ENCODE results near the gene PLCZ1. TPM values are rescaled to one million over a fixed set of nuclear protein-coding genes. Genes with fewer than 3 reads are reported as not detected.

PLCZ1 gene
- total and polyA plus RNA-seq, 9 donors: not detected

GRCh38 chr12:18684430-18684829, 53.4 kb downstream of the PLCZ1 start:
- H3K4me1 ChIP-seq (ENCODE audit: insufficient read depth): no peaks in the 10 kb centered on the region

GRCh38 chr12:18683327-18684013, 54.3 kb downstream of the PLCZ1 start:
- no peak overlapping the region for H3K4me3 ChIP-seq
- H3K27me3 ChIP-seq: no peaks in the 10 kb centered on the region
- H3K4me1 ChIP-seq (ENCODE audit: insufficient read depth): no peaks in the 10 kb centered on the region
- 94 to 100% (median 97%) methylated on average over 2 of the region's 2 CpGs for WGBS, 3 donors
- H3K27ac ChIP-seq: no peak overlapping the region
- DNase-seq: no peak
- intact Hi-C loops (cut with DNase I): no loop called here
- no peaks in the 10 kb centered on the region for H3K36me3 ChIP-seq
- H3K9me3 ChIP-seq: no peaks in the 10 kb centered on the region
- no peak for TF ChIP-seq POLR2A (IDR thresholded peaks at IDR 0.05)
- TF ChIP-seq EP300 (IDR thresholded peaks at IDR 0.05): no peak

More at GRCh38 chr12:18684430-18684829, 53.4 kb downstream of the PLCZ1 start:
- intact Hi-C loops (cut with DNase I): no loop called here
- Histone ChIP-seq H3K27me3 (no peaks in the 10 kb centered on the region), H3K4me3 (no peak overlapping the region), H3K27ac (no peak overlapping the region), H3K36me3 (no peaks in the 10 kb centered on the region), H3K9me3 (no peaks in the 10 kb centered on the region)
- DNase-seq: no peak
- TF ChIP-seq CTCF (IDR thresholded peaks at IDR 0.05) (no peak), EP300 (IDR thresholded peaks at IDR 0.05) (no peak), POLR2A (IDR thresholded peaks at IDR 0.05) (no peak)
- 55 to 81% (median 64%) methylated on average over 1 of the region's 1 CpG for WGBS, 3 donors

GRCh38 chr12:18681818-18682217, 56.0 kb downstream of the PLCZ1 start:
- intact Hi-C loops (cut with DNase I): no loop called here

GRCh38 chr12:18676996-18677588, 60.7 kb downstream of the PLCZ1 start:
- intact Hi-C loops (cut with DNase I): no loop called here
- no peaks in the 10 kb centered on the region for H3K27me3 ChIP-seq
- no peak for DNase-seq
- no peak for TF ChIP-seq POLR2A (IDR thresholded peaks at IDR 0.05)
- H3K4me1 ChIP-seq (ENCODE audit: insufficient read depth): no peaks in the 10 kb centered on the region
- no peaks in the 10 kb centered on the region for H3K36me3 ChIP-seq
- no peak overlapping the region for H3K27ac ChIP-seq
- no peak overlapping the region for H3K4me3 ChIP-seq
- H3K9me3 ChIP-seq: no peaks in the 10 kb centered on the region
- WGBS, 3 donors: 42 to 48% (median 46%) methylated on average over 5 of the region's 5 CpGs

More at GRCh38 chr12:18681818-18682217, 56.0 kb downstream of the PLCZ1 start:
- Histone ChIP-seq H3K4me1 (ENCODE audit: insufficient read depth) (no peaks in the 10 kb centered on the region), H3K36me3 (no peaks in the 10 kb centered on the region), H3K27ac (no peak overlapping the region), H3K9me3 (no peaks in the 10 kb centered on the region), H3K27me3 (no peaks in the 10 kb centered on the region), H3K4me3 (no peak overlapping the region)
- no peak for DNase-seq
- 69 to 82% (median 76%) methylated on average over 3 of the region's 3 CpGs for WGBS, 3 donors
- TF ChIP-seq EP300 (IDR thresholded peaks at IDR 0.05) (no peak), POLR2A (IDR thresholded peaks at IDR 0.05) (no peak), CTCF (IDR thresholded peaks at IDR 0.05) (no peak)

- Histone ChIP-seq H3K9me3 (no peaks in the 10 kb centered on the region), H3K4me1 (ENCODE audit: insufficient read depth) (no peaks in the 10 kb centered on the region), H3K27ac (no peak overlapping the region), H3K4me3 (no peak overlapping the region), H3K27me3 (no peaks in the 10 kb centered on the region), H3K36me3 (no peaks in the 10 kb centered on the region)
- DNase-seq: no peak
- TF ChIP-seq CTCF (IDR thresholded peaks at IDR 0.05) (no peak), EP300 (IDR thresholded peaks at IDR 0.05) (no peak), POLR2A (IDR thresholded peaks at IDR 0.05) (no peak)
- intact Hi-C loops (cut with DNase I): no loop called here
Observed at GRCh38 chr12:18676141-18676540, 61.7 kb downstream of the PLCZ1 start.

All from ovary (tissue), 9 donors.